SK-N-SH treated with all-trans-retinoic acid at 6 μM for 48 hours (cell line): ENCODE results near the gene RBM33.
A peak's percentile ranks its signal among the peaks of the same experiment; 100 is the strongest.

ENCODE experiments used
- ATAC-seq: fragments of 200-7000 bp; cut with Tn5 transposase; 3 replicates; pipeline ENCODE4 v1.9.1; 2020; ENCODE audit warnings: mild to moderate bottlenecking, moderate library complexity
- ARNTL ChIP-seq: fragments of 450-650 bp; formaldehyde crosslinking; IDR thresholded peaks from 2 replicates; pipeline ENCODE4 v1.5.0; 2020; ENCODE audit warnings: low read depth, mild to moderate bottlenecking, moderate library complexity, borderline replicate concordance
- BACH2 ChIP-seq: fragments of 250-450 bp; sonication (Bioruptor Pico); IDR thresholded peaks from 2 replicates; pipeline ENCODE4 v1.9.0; 2021; ENCODE audit warnings: mild to moderate bottlenecking, borderline replicate concordance
- CSDC2 ChIP-seq: fragments of 250-450 bp; sonication (Bioruptor Pico); IDR thresholded peaks from 2 replicates; pipeline ENCODE4 v1.5.0; 2020; ENCODE audit warnings: mild to moderate bottlenecking, moderate library complexity
- ESRRG ChIP-seq: fragments of 250-450 bp; sonication (Bioruptor Pico); IDR thresholded peaks from 2 replicates; pipeline ENCODE4 v1.6.1; 2021; ENCODE audit warnings: mild to moderate bottlenecking
- GLIS3 ChIP-seq: fragments of 250-450 bp; sonication (Bioruptor Pico); IDR thresholded peaks from 2 replicates; pipeline ENCODE4 v1.5.0; 2020; ENCODE audit warnings: mild to moderate bottlenecking, moderate library complexity
- ISL1 ChIP-seq: fragments of 250-450 bp; sonication (Bioruptor Pico); IDR thresholded peaks from 2 replicates; pipeline ENCODE4 v2.1.2; 2022; ENCODE audit warnings: mild to moderate bottlenecking, moderate library complexity
- OSR1 ChIP-seq: fragments of 250-450 bp; sonication (Bioruptor Pico); IDR thresholded peaks from 2 replicates; pipeline ENCODE4 v1.8.0; 2022; ENCODE audit warnings: moderate library complexity, mild to moderate bottlenecking, inconsistent platforms
- PPARA ChIP-seq: fragments of 250-450 bp; sonication (Bioruptor Pico); IDR thresholded peaks from 2 replicates; pipeline ENCODE4 v1.5.0; 2020; ENCODE audit warnings: mild to moderate bottlenecking, borderline replicate concordance
- RARB ChIP-seq: fragments of 250-450 bp; sonication (Bioruptor Pico); IDR thresholded peaks from 2 replicates; pipeline ENCODE4 v1.8.0; 2021; ENCODE audit warnings: mild to moderate bottlenecking, moderate library complexity
- SNAI2 ChIP-seq: fragments of 250-450 bp; sonication (Bioruptor Pico); IDR thresholded peaks from 2 replicates; pipeline ENCODE4 v1.5.0; 2020; ENCODE audit warnings: mild to moderate bottlenecking, moderate library complexity
- TCF4 ChIP-seq: fragments of 250-450 bp; sonication (Bioruptor Pico); IDR thresholded peaks from 2 replicates; pipeline ENCODE4 v1.8.0; 2021; ENCODE audit warnings: mild to moderate bottlenecking, moderate library complexity, borderline replicate concordance
- ZC3H10 ChIP-seq: fragments of 250-450 bp; sonication (Bioruptor Pico); IDR thresholded peaks from 2 replicates; pipeline ENCODE4 v1.5.1; 2021; ENCODE audit warnings: mild to moderate bottlenecking, moderate library complexity
- ZFP3 ChIP-seq: fragments of 250-450 bp; sonication (Bioruptor Pico); IDR thresholded peaks from 2 replicates; pipeline ENCODE4 v1.5.0; 2020; ENCODE audit warnings: mild to moderate bottlenecking, moderate library complexity
- ZFP30 ChIP-seq: fragments of 450-650 bp; formaldehyde crosslinking; IDR thresholded peaks from 2 replicates; pipeline ENCODE4 v1.5.0; 2022; ENCODE audit warnings: mild to moderate bottlenecking, moderate library complexity
- ZNF70 ChIP-seq: fragments of 450-650 bp; formaldehyde crosslinking; IDR thresholded peaks from 2 replicates; pipeline ENCODE4 v1.5.0; 2020; ENCODE audit warnings: mild to moderate bottlenecking, moderate library complexity
- ZNF8 ChIP-seq: fragments of 450-650 bp; formaldehyde crosslinking; IDR thresholded peaks from 2 replicates; pipeline ENCODE4 v1.5.0; 2020; ENCODE audit warnings: mild to moderate bottlenecking, moderate library complexity
- TF ChIP-seq, protein P1 (sequence below): fragments of 250-450 bp; sonication (Bioruptor Pico); IDR thresholded peaks from 2 replicates; pipeline ENCODE4 v1.8.0; 2020; ENCODE audit warnings: mild to moderate bottlenecking, moderate library complexity, borderline replicate concordance
- TF ChIP-seq, protein P2 (sequence below): fragments of 250-450 bp; sonication (Bioruptor Pico); IDR thresholded peaks from 2 replicates; pipeline ENCODE4 v1.5.0; 2020; ENCODE audit warnings: mild to moderate bottlenecking, moderate library complexity
- TF ChIP-seq, protein P3 (sequence below): fragments of 250-450 bp; sonication (Bioruptor Pico); IDR thresholded peaks from 2 replicates; pipeline ENCODE4 v1.8.0; 2021; ENCODE audit warnings: low read depth, mild to moderate bottlenecking, moderate library complexity, borderline replicate concordance
- TF ChIP-seq, protein P4 (sequence below): fragments of 250-450 bp; sonication (Bioruptor Pico); IDR thresholded peaks from 2 replicates; pipeline ENCODE4 v1.5.1; 2020; ENCODE audit warnings: low read depth, mild to moderate bottlenecking, moderate library complexity

Gene RBM33

DNA sequence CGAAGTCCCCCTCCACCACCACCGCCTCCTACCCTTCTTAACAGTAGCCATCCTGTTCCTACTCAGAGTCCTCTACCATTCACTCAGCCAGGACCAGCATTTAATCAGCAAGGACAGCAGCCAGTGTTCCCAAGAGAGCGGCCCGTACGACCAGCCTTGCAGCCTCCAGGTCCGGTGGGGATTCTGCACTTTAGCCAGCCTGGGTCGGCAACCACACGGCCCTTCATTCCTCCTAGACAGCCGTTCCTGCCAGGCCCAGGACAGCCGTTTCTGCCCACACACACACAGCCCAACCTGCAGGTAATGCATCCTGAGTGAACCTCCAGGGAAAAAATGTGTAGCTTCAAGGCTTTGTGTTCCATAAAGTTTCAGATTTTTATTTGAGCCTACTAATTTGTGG is 93.6 kb downstream of the RBM33 start:
- TF ChIP-seq RARB, result no peak
- no peak for TF ChIP-seq BACH2
- no peak for TF ChIP-seq ESRRG (CRISPR knock-in tag)
- TF ChIP-seq TCF4 (CRISPR knock-in tag), result no peak
- TF ChIP-seq ZFP30 (CRISPR knock-in tag), result no peak
- no peak for TF ChIP-seq ZC3H10 (CRISPR knock-in tag)
- TF ChIP-seq, protein P1, sequence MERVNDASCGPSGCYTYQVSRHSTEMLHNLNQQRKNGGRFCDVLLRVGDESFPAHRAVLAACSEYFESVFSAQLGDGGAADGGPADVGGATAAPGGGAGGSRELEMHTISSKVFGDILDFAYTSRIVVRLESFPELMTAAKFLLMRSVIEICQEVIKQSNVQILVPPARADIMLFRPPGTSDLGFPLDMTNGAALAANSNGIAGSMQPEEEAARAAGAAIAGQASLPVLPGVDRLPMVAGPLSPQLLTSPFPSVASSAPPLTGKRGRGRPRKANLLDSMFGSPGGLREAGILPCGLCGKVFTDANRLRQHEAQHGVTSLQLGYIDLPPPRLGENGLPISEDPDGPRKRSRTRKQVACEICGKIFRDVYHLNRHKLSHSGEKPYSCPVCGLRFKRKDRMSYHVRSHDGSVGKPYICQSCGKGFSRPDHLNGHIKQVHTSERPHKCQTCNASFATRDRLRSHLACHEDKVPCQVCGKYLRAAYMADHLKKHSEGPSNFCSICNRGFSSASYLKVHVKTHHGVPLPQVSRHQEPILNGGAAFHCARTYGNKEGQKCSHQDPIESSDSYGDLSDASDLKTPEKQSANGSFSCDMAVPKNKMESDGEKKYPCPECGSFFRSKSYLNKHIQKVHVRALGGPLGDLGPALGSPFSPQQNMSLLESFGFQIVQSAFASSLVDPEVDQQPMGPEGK, result no peak
- no peak for TF ChIP-seq ZFP3 (CRISPR knock-in tag)
- TF ChIP-seq, protein P2, sequence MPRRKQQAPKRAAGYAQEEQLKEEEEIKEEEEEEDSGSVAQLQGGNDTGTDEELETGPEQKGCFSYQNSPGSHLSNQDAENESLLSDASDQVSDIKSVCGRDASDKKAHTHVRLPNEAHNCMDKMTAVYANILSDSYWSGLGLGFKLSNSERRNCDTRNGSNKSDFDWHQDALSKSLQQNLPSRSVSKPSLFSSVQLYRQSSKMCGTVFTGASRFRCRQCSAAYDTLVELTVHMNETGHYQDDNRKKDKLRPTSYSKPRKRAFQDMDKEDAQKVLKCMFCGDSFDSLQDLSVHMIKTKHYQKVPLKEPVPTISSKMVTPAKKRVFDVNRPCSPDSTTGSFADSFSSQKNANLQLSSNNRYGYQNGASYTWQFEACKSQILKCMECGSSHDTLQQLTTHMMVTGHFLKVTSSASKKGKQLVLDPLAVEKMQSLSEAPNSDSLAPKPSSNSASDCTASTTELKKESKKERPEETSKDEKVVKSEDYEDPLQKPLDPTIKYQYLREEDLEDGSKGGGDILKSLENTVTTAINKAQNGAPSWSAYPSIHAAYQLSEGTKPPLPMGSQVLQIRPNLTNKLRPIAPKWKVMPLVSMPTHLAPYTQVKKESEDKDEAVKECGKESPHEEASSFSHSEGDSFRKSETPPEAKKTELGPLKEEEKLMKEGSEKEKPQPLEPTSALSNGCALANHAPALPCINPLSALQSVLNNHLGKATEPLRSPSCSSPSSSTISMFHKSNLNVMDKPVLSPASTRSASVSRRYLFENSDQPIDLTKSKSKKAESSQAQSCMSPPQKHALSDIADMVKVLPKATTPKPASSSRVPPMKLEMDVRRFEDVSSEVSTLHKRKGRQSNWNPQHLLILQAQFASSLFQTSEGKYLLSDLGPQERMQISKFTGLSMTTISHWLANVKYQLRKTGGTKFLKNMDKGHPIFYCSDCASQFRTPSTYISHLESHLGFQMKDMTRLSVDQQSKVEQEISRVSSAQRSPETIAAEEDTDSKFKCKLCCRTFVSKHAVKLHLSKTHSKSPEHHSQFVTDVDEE (CRISPR knock-in tag), result no peak
- TF ChIP-seq ZNF70 (CRISPR knock-in tag), result no peak
- TF ChIP-seq, protein P3, sequence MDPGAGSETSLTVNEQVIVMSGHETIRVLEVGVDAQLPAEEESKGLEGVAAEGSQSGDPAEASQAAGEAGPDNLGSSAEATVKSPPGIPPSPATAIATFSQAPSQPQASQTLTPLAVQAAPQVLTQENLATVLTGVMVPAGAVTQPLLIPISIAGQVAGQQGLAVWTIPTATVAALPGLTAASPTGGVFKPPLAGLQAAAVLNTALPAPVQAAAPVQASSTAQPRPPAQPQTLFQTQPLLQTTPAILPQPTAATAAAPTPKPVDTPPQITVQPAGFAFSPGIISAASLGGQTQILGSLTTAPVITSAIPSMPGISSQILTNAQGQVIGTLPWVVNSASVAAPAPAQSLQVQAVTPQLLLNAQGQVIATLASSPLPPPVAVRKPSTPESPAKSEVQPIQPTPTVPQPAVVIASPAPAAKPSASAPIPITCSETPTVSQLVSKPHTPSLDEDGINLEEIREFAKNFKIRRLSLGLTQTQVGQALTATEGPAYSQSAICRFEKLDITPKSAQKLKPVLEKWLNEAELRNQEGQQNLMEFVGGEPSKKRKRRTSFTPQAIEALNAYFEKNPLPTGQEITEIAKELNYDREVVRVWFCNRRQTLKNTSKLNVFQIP, result no peak
- no peak for TF ChIP-seq PPARA (CRISPR knock-in tag)
- no peak for TF ChIP-seq GLIS3 (CRISPR knock-in tag)
- no peak for TF ChIP-seq ZNF8
- TF ChIP-seq CSDC2, result no peak
- ATAC-seq, result no peak

DNA sequence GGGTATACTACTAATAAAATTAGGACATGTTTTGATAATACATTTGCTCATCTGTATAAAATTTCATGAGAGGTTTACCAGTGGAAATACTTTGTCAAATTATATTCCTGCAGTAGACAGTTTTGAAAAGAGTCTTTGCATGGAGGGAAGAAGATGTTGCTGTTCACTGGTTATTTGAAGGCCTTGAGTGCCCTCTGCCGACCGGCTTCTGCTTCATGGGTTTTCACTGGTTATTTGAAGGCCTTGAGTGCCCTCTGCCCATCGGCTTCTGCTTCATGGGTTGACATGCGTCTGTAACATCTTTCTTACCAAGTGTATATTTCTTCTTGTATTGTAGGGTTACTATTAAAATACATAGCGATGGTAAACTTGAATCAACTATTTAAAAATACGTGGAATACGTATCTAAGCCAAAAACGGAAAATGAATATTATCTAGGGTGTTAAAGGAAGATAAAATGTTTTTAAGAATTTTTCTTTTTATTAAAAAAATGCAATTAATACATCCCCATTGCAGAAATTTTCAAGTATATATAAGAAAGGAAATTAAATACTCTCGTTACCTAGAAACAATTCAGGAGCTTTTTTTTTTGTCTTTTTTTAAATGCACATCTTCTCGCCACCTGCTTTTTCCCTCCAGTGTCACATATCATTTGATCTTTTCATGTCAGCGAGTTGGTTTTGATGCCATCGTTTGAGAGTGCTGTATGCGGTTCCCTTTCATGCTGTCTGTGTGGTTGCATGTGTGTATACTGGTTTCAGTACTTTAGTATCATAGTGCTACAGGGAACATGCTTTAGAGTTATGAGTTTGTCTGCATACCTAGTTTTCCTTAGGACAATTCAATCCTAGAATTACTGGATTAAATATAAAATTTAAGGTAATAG is 94.4 kb downstream of the RBM33 start:
- TF ChIP-seq TCF4 (CRISPR knock-in tag) (no peak), SNAI2 (CRISPR knock-in tag) (no peak)
- peak; percentile 98 for ATAC-seq

DNA sequence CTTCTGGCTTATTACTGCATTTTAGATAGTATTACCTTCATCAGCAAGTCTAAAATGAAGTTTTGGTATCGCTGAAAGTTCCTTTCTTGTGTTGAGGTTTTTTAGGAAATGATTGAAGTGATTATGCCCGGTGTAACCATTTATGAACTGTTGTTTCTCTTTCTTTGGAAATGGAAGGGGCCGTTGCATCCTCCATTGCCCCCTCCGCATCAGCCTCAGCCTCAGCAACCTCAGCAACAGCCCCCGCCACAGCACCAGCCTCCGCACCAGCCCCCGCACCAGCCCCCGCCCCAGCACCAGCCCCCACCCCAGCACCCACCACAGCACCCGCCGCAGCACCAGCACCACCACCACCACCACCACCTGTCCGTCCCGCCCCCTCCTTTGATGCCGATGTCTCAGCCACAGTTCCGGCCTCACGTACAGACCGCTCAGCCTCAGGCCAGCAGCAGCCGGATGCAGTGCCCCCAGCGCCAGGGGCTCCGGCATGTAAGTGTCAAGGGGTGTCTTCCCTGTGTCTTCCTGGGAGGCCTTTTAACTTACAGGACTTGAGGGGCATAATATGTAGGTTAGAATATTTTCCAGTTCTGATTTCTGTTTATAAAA is 95.2 kb downstream of the RBM33 start:
- TF ChIP-seq RARB (no peak), OSR1 (CRISPR knock-in tag) (no peak), PPARA (CRISPR knock-in tag) (no peak), BACH2 (no peak), ESRRG (CRISPR knock-in tag) (no peak), CSDC2 (no peak), ISL1 (CRISPR knock-in tag) (no peak), ZNF70 (CRISPR knock-in tag) (no peak), ARNTL (CRISPR knock-in tag) (no peak), ZFP30 (CRISPR knock-in tag) (no peak)
- TF ChIP-seq, protein P3, result no peak
- ATAC-seq, result no peak

DNA sequence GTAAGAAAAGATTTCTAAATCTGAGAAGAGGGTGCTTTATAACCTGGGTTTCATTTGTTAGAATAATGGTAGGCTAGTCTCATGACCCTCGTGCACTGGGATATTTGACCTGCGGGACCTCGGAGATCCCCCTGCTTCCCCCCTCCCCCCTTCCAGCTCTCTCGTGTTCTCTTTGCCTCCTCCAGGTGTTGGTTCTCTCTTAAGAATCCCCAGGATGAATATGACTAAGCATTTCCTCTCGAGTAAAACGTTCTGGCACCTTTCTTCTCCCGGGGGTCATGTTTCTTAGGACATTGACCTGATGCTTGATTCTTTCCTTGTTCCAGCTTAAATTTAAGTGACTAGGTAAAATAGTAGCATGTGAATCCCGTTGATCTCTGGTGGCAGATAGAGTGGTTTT is 96.6 kb downstream of the RBM33 start:
- TF ChIP-seq, protein P4, sequence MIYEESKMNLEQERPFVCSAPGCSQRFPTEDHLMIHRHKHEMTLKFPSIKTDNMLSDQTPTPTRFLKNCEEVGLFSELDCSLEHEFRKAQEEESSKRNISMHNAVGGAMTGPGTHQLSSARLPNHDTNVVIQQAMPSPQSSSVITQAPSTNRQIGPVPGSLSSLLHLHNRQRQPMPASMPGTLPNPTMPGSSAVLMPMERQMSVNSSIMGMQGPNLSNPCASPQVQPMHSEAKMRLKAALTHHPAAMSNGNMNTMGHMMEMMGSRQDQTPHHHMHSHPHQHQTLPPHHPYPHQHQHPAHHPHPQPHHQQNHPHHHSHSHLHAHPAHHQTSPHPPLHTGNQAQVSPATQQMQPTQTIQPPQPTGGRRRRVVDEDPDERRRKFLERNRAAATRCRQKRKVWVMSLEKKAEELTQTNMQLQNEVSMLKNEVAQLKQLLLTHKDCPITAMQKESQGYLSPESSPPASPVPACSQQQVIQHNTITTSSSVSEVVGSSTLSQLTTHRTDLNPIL (CRISPR knock-in tag), result no peak
- no peak for TF ChIP-seq BACH2
- TF ChIP-seq ESRRG (CRISPR knock-in tag), result no peak
- no peak for ATAC-seq
